K562 (cell line): Measurements from ENCODE around the gene GRIP1. TPM values are rescaled to one million over a fixed set of nuclear protein-coding genes. Genes with fewer than 3 reads are reported as not detected.

ENCODE experiments used
- ATAC-seq: fragments of 200-7000 bp; cut with Tn5 transposase; 3 replicates; pipeline ENCODE4 v1.9.1; 2020; ENCODE audit warnings: moderate library complexity
- BruUV-seq: library from RNA; stranded (reverse); fragments of 400-500 nt; replicated peaks from 2 replicates; lab custom pipeline; 2021; lab: Mats Ljungman, UMichigan
- CTCF ChIA-PET: fragments of 300-600 bp; formaldehyde crosslinking; extraction: SDS; loops from one replicate; lab custom pipeline; 2021; ENCODE audit warnings: low intra/inter-chr PET ratio; lab: Yijun Ruan, JAX
- POLR2A ChIA-PET: fragments of 300-600, 350-650 bp; sonication (Branson Sonifier 250); formaldehyde crosslinking; extraction: SDS; loops from one replicate; lab custom pipeline; 2021; ENCODE audit warnings: antibody characterized with exemption, inconsistent platforms; lab: Yijun Ruan, JAX
- DNase-seq, 4 experiments: peaks; one replicate each; pipeline versions ENCODE4 v3.0.0 to v3.0.0-alpha.2; 2011 to 2018; ENCODE audit warnings: low spot score in 3 of 4, mixed read lengths in 3 of 4; ENCODE audit errors: extremely low read depth in 1 of 4
- FAIRE-seq: peaks from 2 replicates; lab custom pipeline; 2011; peaks lifted over from hg19 to GRCh38; lab: Jason Lieb, UNC
- H2AFZ ChIP-seq: 2 replicates; pipeline ENCODE4 v1.6.0; 2011; ENCODE audit warnings: low read depth, low read length, control low read depth, inconsistent platforms
- H3K27ac ChIP-seq: fragments of 200-600 bp; 3 replicates; pipeline ENCODE4 v1.8.0; 2011; ENCODE audit warnings: low read depth, mild to moderate bottlenecking, control low read depth, inconsistent platforms, low read length, moderate library complexity, mixed read lengths; ENCODE audit errors: extremely low read depth
- H3K27me3 ChIP-seq, 2 experiments: fragments of 300-600 bp in 1 of 2; 2 replicates in 1 of 2; 3 replicates in 1 of 2; pipeline versions ENCODE4 v1.6.0 to v1.8.0; 2011; ENCODE audit warnings: inconsistent platforms in 2 of 2, low read length in 2 of 2, mild to moderate bottlenecking in 1 of 2, mixed read lengths in 1 of 2, moderate library complexity in 1 of 2; ENCODE audit not compliant: control insufficient read depth in 2 of 2, insufficient read depth in 2 of 2
- H3K36me3 ChIP-seq: fragments of 300-600 bp; 3 replicates; pipeline ENCODE4 v1.8.0; 2011; ENCODE audit warnings: mild to moderate bottlenecking, low read length, inconsistent platforms; ENCODE audit not compliant: control insufficient read depth, insufficient read depth
- H3K4me1 ChIP-seq, 2 experiments: fragments of 200-600 bp in 1 of 2; replicated peaks in 1 of 2; 2 replicates in 1 of 2; 3 replicates in 1 of 2; pipeline versions ENCODE4 v1.5.1 to v1.8.0; 2011; ENCODE audit warnings: inconsistent platforms in 2 of 2, low read length in 2 of 2, mild to moderate bottlenecking in 1 of 2, mixed read lengths in 1 of 2, moderate library complexity in 1 of 2; ENCODE audit not compliant: control insufficient read depth in 2 of 2, insufficient read depth in 2 of 2
- H3K4me2 ChIP-seq: 2 replicates; pipeline ENCODE4 v1.6.1; 2011; ENCODE audit warnings: low read length, control low read depth, inconsistent platforms, mixed read lengths; ENCODE audit not compliant: insufficient read depth
- H3K4me3 ChIP-seq: fragments of 200-600 bp; sonication (generic), shearing (Covaris generic); 2 replicates; pipeline ENCODE4 v1.5.1; 2016; ENCODE audit warnings: control low read depth, inconsistent platforms
- H3K79me2 ChIP-seq: fragments of 200-600 bp; 3 replicates; pipeline ENCODE4 v1.8.0; 2011; ENCODE audit warnings: low read length, inconsistent platforms; ENCODE audit not compliant: control insufficient read depth, insufficient read depth
- H3K9ac ChIP-seq, 2 experiments: 2 replicates each; pipeline versions ENCODE4 v1.6.0 to v1.6.1; 2011; ENCODE audit warnings: low read depth in 2 of 2, low read length in 2 of 2, control low read depth in 1 of 2, inconsistent platforms in 1 of 2, mild to moderate bottlenecking in 1 of 2, mixed read lengths in 1 of 2; ENCODE audit not compliant: insufficient read depth in 1 of 2
- H3K9me1 ChIP-seq: one replicate; pipeline ENCODE4 v1.6.0; 2011; ENCODE audit warnings: inconsistent platforms, mild to moderate bottlenecking, low read length, moderate library complexity; ENCODE audit not compliant: control insufficient read depth, insufficient read depth
- H3K9me3 ChIP-seq: replicated peaks from 2 replicates; pipeline ENCODE4 v1.5.1; 2011; ENCODE audit warnings: low read depth, low read length, inconsistent platforms; ENCODE audit not compliant: control insufficient read depth, insufficient read depth
- H4K20me1 ChIP-seq: replicated peaks from 2 replicates; pipeline ENCODE4 v1.6.1; 2011; ENCODE audit warnings: low read length, inconsistent platforms, mixed read lengths; ENCODE audit not compliant: control insufficient read depth, insufficient read depth
- ARID3B ChIP-seq: fragments of 250-450 bp; sonication (Bioruptor Pico); IDR thresholded peaks from 2 replicates; pipeline ENCODE4 v1.4.0; 2020; ENCODE audit warnings: borderline replicate concordance
- DMBX1 ChIP-seq: fragments of 250-450 bp; sonication (Bioruptor Pico); IDR thresholded peaks from 2 replicates; pipeline ENCODE4 v1.8.0; 2022; ENCODE audit warnings: inconsistent platforms, mild to moderate bottlenecking, moderate library complexity, borderline replicate concordance
- HOMEZ ChIP-seq: fragments of 250-450 bp; sonication (Bioruptor Pico); IDR thresholded peaks from 2 replicates; pipeline ENCODE4 v1.4.0; 2020; ENCODE audit warnings: mild to moderate bottlenecking, moderate library complexity
- NCOA1 ChIP-seq: fragments of 450-650 bp; IDR thresholded peaks from 2 replicates; pipeline ENCODE4 v1.6.1; 2016; ENCODE audit warnings: low read depth
- POLR2B ChIP-seq: fragments of 450-650 bp; IDR thresholded peaks from 2 replicates; pipeline ENCODE4 v1.6.1; 2018; ENCODE audit warnings: low read depth; ENCODE audit not compliant: partially characterized antibody
- SIRT6 ChIP-seq: IDR thresholded peaks from one replicate; pipeline ENCODE4 v1.6.1; 2012; ENCODE audit warnings: low read depth, mild to moderate bottlenecking, control low read depth, inconsistent platforms, low read length, moderate library complexity
- STAT5A ChIP-seq: IDR thresholded peaks from 2 replicates; pipeline ENCODE4 v1.6.1; 2012; ENCODE audit warnings: low read length, inconsistent platforms, borderline replicate concordance
- TCF7L2 ChIP-seq: fragments of 150-350 bp; IDR thresholded peaks from 2 replicates; pipeline ENCODE4 v1.6.1; 2016; ENCODE audit warnings: low read depth, mild to moderate bottlenecking, low read length, moderate library complexity
- THAP12 ChIP-seq: fragments of 250-450 bp; sonication (Bioruptor Pico); IDR thresholded peaks from 2 replicates; pipeline ENCODE4 v1.9.0; 2021; ENCODE audit warnings: mild to moderate bottlenecking, inconsistent platforms
- TSC22D4 ChIP-seq: fragments of 450-650 bp; IDR thresholded peaks from 2 replicates; pipeline ENCODE4 v1.6.1; 2016; ENCODE audit warnings: missing genetic modification characterization, missing biosample characterization, control low read depth
- TSHZ1 ChIP-seq: fragments of 250-450 bp; sonication (Bioruptor Pico); IDR thresholded peaks from 2 replicates; pipeline ENCODE4 v1.4.0; 2020; ENCODE audit warnings: mild to moderate bottlenecking, moderate library complexity
- ZKSCAN8 ChIP-seq: fragments of 200-800 bp; sonication (Bioruptor generic); IDR thresholded peaks from 2 replicates; pipeline ENCODE4 v1.6.1; 2016; ENCODE audit warnings: missing genetic modification characterization, missing compliant biosample characterization
- ZNF165 ChIP-seq: fragments of 250-450 bp; sonication (Bioruptor Pico); IDR thresholded peaks from 2 replicates; pipeline ENCODE4 v1.4.0; 2020; ENCODE audit warnings: borderline replicate concordance
- ZNF76 ChIP-seq: fragments of 250-450 bp; sonication (Bioruptor Pico); IDR thresholded peaks from 2 replicates; pipeline ENCODE4 v1.4.0; 2020; ENCODE audit warnings: mild to moderate bottlenecking, moderate library complexity, borderline replicate concordance
- WGBS: fragments of 100-300 bp; shearing (Covaris generic); methylation state at CpG from one replicate; pipeline ENCODE4 v1.1.6; 2016; ENCODE audit warnings: low coverage, mixed read lengths; ENCODE audit not compliant: insufficient coverage; ENCODE audit errors: missing lambda C conversion rate; 5-methylcytosine and 5-hydroxymethylcytosine counted together
- in situ Hi-C: fragments of 300-500 bp; cut with MboI; formaldehyde crosslinking; loops from 4 replicates; pipeline ENCODE4 v1.15.0; 2018; ENCODE audit warnings: inconsistent platforms, mixed read lengths
- intact Hi-C: fragments of 100-400 bp; cut with micrococcal nuclease; formaldehyde crosslinking; loops from 2 replicates; pipeline ENCODE4 v1.14.2; 2022
- polyA plus RNA-seq, 8 experiments: library from polyadenylated mRNA; depleted of rRNA in 4 of 8; stranded (reverse) in 5 of 8; unstranded in 3 of 8; fragments of >200 nt; fragmentation: Nextera tagmentation in 2 of 8; fragmentation: Illumina TruSeq in 1 of 8; extraction: Ambion mirVana in 2 of 8; extraction: Trizol in 1 of 8; gene quantifications; 2 replicates each; pipeline versions ENCODE4 v1.2.1 to v1.2.3, GENCODE V29; 2011 to 2014; ENCODE audit warnings: inconsistent platforms in 1 of 8, missing spikeins in 1 of 8
- total RNA-seq, 7 experiments: library from RNA; depleted of rRNA in 6 of 7; stranded (reverse); fragments of >200 nt in 6 of 7; fragmentation: Illumina TruSeq in 2 of 7; extraction: Trizol in 2 of 7; gene quantifications; 2 replicates each; pipeline versions ENCODE4 v1.2.1 to v1.2.3, GENCODE V29; 2011 to 2021; ENCODE audit warnings: low replicate concordance in 1 of 7

The GRIP1 gene
- total and polyA plus RNA-seq, 9 of the 15 experiments (the other 6 are each of a cell fraction or from before 2014, with no cell fraction given): 0.28 to 1.2 (median 0.45) TPM

- H3K27me3 ChIP-seq: peaks cover 2 to 7% of the 10 kb centered on the region in 2 experiments; a peak in 2 of 5 replicates
- ATAC-seq: no peak
- intact Hi-C loops: loop anchor here (10.0 kb wide), 1 partner anchor 334 kb away; no protein-coding TSS in a partner anchor
- ChIA-PET CTCF (no interaction called here), POLR2A (no interaction called here)
- no peaks in the 10 kb centered on the region for H3K4me1 ChIP-seq
- H3K9ac ChIP-seq: no peak overlapping the region
- no peaks in the 10 kb centered on the region for H4K20me1 ChIP-seq
- H3K36me3 ChIP-seq: no peaks in the 10 kb centered on the region
- no peak overlapping the region for H3K4me3 ChIP-seq
- no TSS peak for BruUV-seq
- 13% methylated on average over 2 of the region's 2 CpGs for WGBS
- no peak overlapping the region for H3K27ac ChIP-seq
- H3K9me1 ChIP-seq: no peaks in the 10 kb centered on the region
- H3K4me2 ChIP-seq: no peak overlapping the region
- H2AFZ ChIP-seq: no peak overlapping the region
- in situ Hi-C loops: no loop called here
- no peak for FAIRE-seq
- no peaks in the 10 kb centered on the region for H3K9me3 ChIP-seq
- H3K79me2 ChIP-seq: no peaks in the 10 kb centered on the region
- DNase-seq: no peak
- TF ChIP-seq NCOA1 (no peak), TSC22D4 (no peak), ZNF165 (CRISPR knock-in tag) (no peak), ZNF76 (CRISPR knock-in tag) (no peak), POLR2B (no peak), ARID3B (CRISPR knock-in tag) (no peak), TCF7L2 (no peak), DMBX1 (no peak), STAT5A (no peak), ZKSCAN8 (CRISPR knock-in tag) (no peak), SIRT6 (no peak), TSHZ1 (CRISPR knock-in tag) (no peak), HOMEZ (no peak), THAP12 (CRISPR knock-in tag) (no peak)
Observed at GRCh38 chr12:66351301-66351700, 327.6 kb downstream of the GRIP1 start.
